HG02571 (cell line): ENCODE results near the gene TSR3.
A peak's percentile ranks its signal among the peaks of the same experiment; 100 is the strongest.

Experiments used
- ATAC-seq: cut with Tn5 transposase; IDR thresholded peaks from one replicate; pipeline ENCODE4 v1.9.1; 2021; ENCODE audit warnings: mild to moderate bottlenecking, moderate library complexity; ENCODE audit not compliant: unreplicated experiment

The TSR3 gene

GRCh38 chr16:1311738-1312466 lies 39.8 kb downstream of the TSR3 start:
- no peak for ATAC-seq

- ATAC-seq, result no peak
Observed at GRCh38 chr16:1311212-1311737, 40.4 kb downstream of the TSR3 start.

DNA sequence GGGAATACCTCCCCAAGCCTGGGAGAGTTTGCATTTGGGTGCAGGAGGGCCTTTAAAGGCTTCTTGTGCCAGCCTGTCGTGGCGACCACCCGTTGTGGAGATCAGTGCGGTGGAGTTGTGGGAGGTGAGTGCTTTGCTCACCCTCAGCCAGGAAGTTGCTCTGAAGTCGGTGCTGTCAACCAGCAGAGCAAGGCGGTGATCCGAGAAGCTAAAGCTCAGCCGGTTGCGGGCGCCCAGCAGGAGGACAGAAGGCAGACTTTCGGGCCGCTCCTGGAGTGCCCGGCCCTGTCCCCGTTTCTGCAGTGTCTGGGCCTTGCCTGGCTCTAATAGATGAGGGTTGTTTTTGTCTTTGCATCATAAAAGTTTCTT lies 40.9 kb downstream of the TSR3 start:
- no peak for ATAC-seq

- peak; percentile 12 for ATAC-seq
Observed at GRCh38 chr16:1309888-1310831, 41.5 kb downstream of the TSR3 start.

GRCh38 chr16:1308977-1309885 lies 42.4 kb downstream of the TSR3 start, which contains the start of gene UBE2I:
UBE2I (plus strand) TSS chr16:1309636; CDS start chr16:1314031, 4,395 bp downstream.
- peak; percentile 52 for ATAC-seq

DNA sequence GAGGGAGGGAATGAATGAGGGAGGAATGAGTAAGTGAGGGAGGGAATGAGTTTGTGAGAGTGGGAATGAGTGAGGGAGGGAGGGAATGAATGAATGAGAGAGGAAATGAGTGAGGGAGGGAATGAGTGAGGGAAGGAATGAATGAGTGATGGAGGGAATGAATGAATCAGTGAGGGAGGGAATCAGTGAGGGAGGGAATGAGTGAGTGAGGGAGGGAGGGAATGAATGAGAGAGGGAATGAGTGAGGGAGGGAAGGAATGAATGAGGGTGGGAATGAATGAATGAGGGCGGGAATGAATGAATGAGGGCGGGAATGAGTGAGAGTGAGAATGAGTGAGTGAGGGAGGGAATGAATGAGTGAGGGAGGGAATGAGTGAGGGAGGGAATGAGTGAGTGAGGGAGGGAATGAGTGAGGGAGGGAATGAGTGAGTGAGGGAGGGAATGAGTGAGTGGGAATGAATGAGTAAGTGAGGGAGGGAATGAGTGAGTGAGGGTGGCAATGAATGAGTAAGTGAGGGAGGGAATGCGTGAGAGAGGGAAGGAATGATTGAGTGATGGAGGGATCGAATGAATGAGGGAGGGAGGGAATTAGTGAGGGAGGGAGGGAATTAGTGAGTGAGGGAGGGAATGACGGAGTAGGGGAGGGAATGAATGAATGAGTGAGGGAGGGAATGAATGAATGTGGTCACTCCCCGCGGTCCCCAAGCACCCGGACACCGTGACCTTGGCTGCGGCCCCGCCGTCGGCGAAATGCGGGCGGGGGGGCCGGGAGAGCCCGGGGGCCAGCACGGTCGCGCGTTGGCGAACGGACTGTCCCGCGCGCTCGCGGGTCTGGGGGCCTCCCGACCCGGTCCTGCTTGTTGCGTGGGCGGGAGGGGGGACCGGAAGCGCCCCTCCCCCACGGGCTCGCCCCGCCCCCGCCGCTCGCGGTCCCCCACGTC lies 43.4 kb downstream of the TSR3 start:
- no peak for ATAC-seq

DNA sequence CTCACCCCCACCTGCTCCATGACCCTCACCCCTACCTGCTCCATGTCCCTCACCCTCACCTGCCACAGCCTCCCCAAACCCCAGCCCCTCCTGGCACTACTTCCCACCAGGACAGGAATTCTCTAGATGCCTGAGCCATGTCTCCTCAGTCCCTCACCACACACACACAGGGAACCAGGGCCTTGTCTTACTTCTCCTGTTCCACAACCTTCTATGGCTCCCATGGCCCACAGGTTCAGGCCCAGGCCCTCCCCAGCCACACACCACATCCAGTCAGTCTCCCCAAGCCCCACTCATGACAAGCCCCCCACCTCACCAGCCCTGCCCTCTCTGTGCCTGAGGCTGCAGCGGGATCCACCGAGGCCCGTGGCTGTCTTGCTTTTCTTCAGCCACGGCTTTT lies 45.3 kb downstream of the TSR3 start:
- no peak for ATAC-seq

- ATAC-seq, result no peak
Observed at GRCh38 chr16:1305823-1306222, 45.9 kb downstream of the TSR3 start.

- no peak for ATAC-seq
Observed at GRCh38 chr16:1301562-1301961, 50.1 kb downstream of the TSR3 start.

GRCh38 chr16:1300664-1301476 lies 50.8 kb downstream of the TSR3 start:
- no peak for ATAC-seq

DNA sequence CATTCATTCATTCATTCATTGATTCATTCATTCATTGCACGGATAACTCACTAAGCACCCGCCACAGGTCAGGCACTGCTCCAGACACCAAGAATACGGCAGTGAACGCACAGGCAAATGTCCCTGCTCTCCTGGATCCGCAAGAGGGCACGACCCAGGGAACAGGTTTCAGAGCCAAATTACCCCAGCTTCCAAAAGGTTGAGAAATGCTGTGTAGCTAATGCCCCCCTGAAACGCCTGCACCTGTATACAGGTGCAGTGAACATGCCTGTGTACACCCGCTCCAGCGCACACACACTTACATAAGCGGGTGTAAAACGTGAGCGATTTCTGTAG lies 51.8 kb downstream of the TSR3 start:
- ATAC-seq, result no peak
